CD4-positive, alpha-beta T cell (primary cell): ENCODE measurements around the gene ENDOU. TPM values are rescaled to one million over a fixed set of nuclear protein-coding genes. Genes with fewer than 3 reads are reported as not detected.

Source experiments
- ATAC-seq: fragments of 200-7000 bp; cut with Tn5 transposase; one replicate; pipeline ENCODE4 v1.10.0; 2022; ENCODE audit warnings: mild to moderate bottlenecking; ENCODE audit not compliant: poor library complexity
- CTCF ChIA-PET: fragments of 350-600 bp; sonication (Branson Sonifier 250); formaldehyde crosslinking; loops from one replicate; lab custom pipeline; 2021; ENCODE audit warnings: antibody characterized with exemption, inconsistent platforms; lab: Charles Lee
- POLR2A ChIA-PET: fragments of 350-600 bp; sonication (Branson Sonifier 250); formaldehyde crosslinking; loops from one replicate; lab custom pipeline; 2021; ENCODE audit warnings: antibody characterized with exemption, inconsistent platforms; lab: Charles Lee
- DNase-seq, 14 experiments: peaks; one replicate each; pipeline ENCODE4 v3.0.0-alpha.2; 2013 to 2020; ENCODE audit warnings: mixed read lengths in 2 of 14
- H3K27ac ChIP-seq, 2 donors: one replicate each; pipeline versions ENCODE4 v1.5.1 to v1.7.0; 2013; ENCODE audit warnings: low read length in 2 of 2, low read depth in 1 of 2, mild to moderate bottlenecking in 1 of 2
- H3K27me3 ChIP-seq, 2 experiments: 1 replicate in 1 of 2; 2 replicates in 1 of 2; pipeline versions ENCODE4 v1.6.1 to v1.7.0; 2013; ENCODE audit warnings: low read length in 2 of 2, control low read depth in 1 of 2, mild to moderate bottlenecking in 1 of 2, moderate library complexity in 1 of 2; ENCODE audit not compliant: insufficient read depth in 2 of 2, control insufficient read depth in 1 of 2
- H3K36me3 ChIP-seq: one replicate; pipeline ENCODE4 v1.6.1; 2013; ENCODE audit warnings: low read length, control low read depth; ENCODE audit not compliant: insufficient read depth
- H3K4me1 ChIP-seq: one replicate; pipeline ENCODE4 v1.6.1; 2013; ENCODE audit warnings: low read length, control low read depth; ENCODE audit not compliant: insufficient read depth
- H3K4me3 ChIP-seq: one replicate; pipeline ENCODE4 v1.5.1; 2013; ENCODE audit warnings: mild to moderate bottlenecking, low read length, moderate library complexity
- H3K9me3 ChIP-seq, 2 experiments: 1 replicate in 1 of 2; 2 replicates in 1 of 2; pipeline versions ENCODE4 v1.6.1 to v1.7.0; 2013; ENCODE audit warnings: low read length in 2 of 2, mild to moderate bottlenecking in 2 of 2, control low read depth in 1 of 2, moderate library complexity in 1 of 2; ENCODE audit not compliant: control insufficient read depth in 1 of 2, insufficient read depth in 1 of 2
- H3K27ac Mint-ChIP-seq: one replicate; pipeline ENCODE4 v1.8.0; 2020; ENCODE audit warnings: mixed read lengths
- H3K27me3 Mint-ChIP-seq: one replicate; pipeline ENCODE4 v1.8.0; 2021; ENCODE audit warnings: mixed read lengths
- H3K36me3 Mint-ChIP-seq: one replicate; pipeline ENCODE4 v1.8.0; 2021; ENCODE audit warnings: low read depth, mixed read lengths
- H3K4me1 Mint-ChIP-seq: one replicate; pipeline ENCODE4 v1.8.0; 2021; ENCODE audit warnings: low read depth, mixed read lengths
- H3K4me3 Mint-ChIP-seq: one replicate; pipeline ENCODE4 v1.8.0; 2020; ENCODE audit warnings: mild to moderate bottlenecking, mixed read lengths
- H3K9me3 Mint-ChIP-seq: one replicate; pipeline ENCODE4 v1.8.0; 2020; ENCODE audit warnings: mixed read lengths
- CTCF ChIP-seq: fragments of 200-600 bp; IDR thresholded peaks from one replicate; pipeline ENCODE4 v1.8.0; 2022; ENCODE audit warnings: antibody characterized with exemption, mild to moderate bottlenecking
- intact Hi-C, 2 experiments: fragments of 100-400 bp; cut with DNase I in 1 of 2; cut with micrococcal nuclease in 1 of 2; formaldehyde crosslinking; loops; one replicate each; pipeline versions ENCODE4 v1.15.1 to v1.9.0; 2023 to 2025; cut with DNase I, micrococcal nuclease
- total RNA-seq, 174 experiments: library from RNA in 2 of 174; stranded (reverse) in 2 of 174; gene quantifications; one replicate each; pipeline ENCODE4 v1.2.3 and lab custom pipeline; 2021 to 2026

The ENDOU gene
- total RNA-seq, 2 experiments from 2014 or later, result not detected

GRCh38 chr12:47700263-47700662 lies 25.0 kb downstream of the ENDOU start:
- no peaks in the 10 kb centered on the region for H3K27me3 Mint-ChIP-seq
- H3K9me3 ChIP-seq, result no peaks in the 10 kb centered on the region
- H3K27ac ChIP-seq, result no peak overlapping the region
- peaks cover 16% of the 10 kb centered on the region for H3K4me1 ChIP-seq
- DNase-seq, result no peak
- peaks cover 41% of the 10 kb centered on the region for H3K4me1 Mint-ChIP-seq
- H3K36me3 ChIP-seq, result peaks cover 46% of the 10 kb centered on the region
- ChIA-PET POLR2A (no interaction called here), CTCF (no interaction called here)
- no peak overlapping the region for H3K27ac Mint-ChIP-seq
- H3K4me3 ChIP-seq, result no peak overlapping the region
- no peak for ATAC-seq
- H3K36me3 Mint-ChIP-seq, result peaks cover 84% of the 10 kb centered on the region
- intact Hi-C loops, result loop anchor here in 1 of 2 experiments (5.0 kb wide), 1 partner anchor 1323 kb away; no protein-coding TSS in a partner anchor
- H3K4me3 Mint-ChIP-seq, result no peak overlapping the region
- H3K27me3 ChIP-seq, result no peaks in the 10 kb centered on the region
- no peak for TF ChIP-seq CTCF
- no peaks in the 10 kb centered on the region for H3K9me3 Mint-ChIP-seq

- H3K4me1 Mint-ChIP-seq, result peaks cover 33% of the 10 kb centered on the region
- H3K4me3 ChIP-seq, result no peak overlapping the region
- POLR2A ChIA-PET, result no interaction called here
- H3K27ac ChIP-seq, result no peak overlapping the region
- no peaks in the 10 kb centered on the region for H3K27me3 Mint-ChIP-seq
- peaks cover 58% of the 10 kb centered on the region for H3K36me3 ChIP-seq
- CTCF ChIA-PET, result interaction anchor here (0.9 kb wide), 1 partner anchor 206 kb away, joined by 3 read pairs; the partner anchor contains the start of gene VDR
- peaks cover 4% of the 10 kb centered on the region for H3K4me1 ChIP-seq
- H3K9me3 ChIP-seq, result no peaks in the 10 kb centered on the region
- no peak overlapping the region for H3K4me3 Mint-ChIP-seq
- no peak for TF ChIP-seq CTCF
- DNase-seq (no peak), ATAC-seq (no peak)
- intact Hi-C loops, result loop anchor here in 1 of 2 experiments (10.0 kb wide), 1 partner anchor 1714 kb away; no protein-coding TSS in a partner anchor
- no peaks in the 10 kb centered on the region for H3K9me3 Mint-ChIP-seq
- peaks cover 86% of the 10 kb centered on the region for H3K36me3 Mint-ChIP-seq
- H3K27me3 ChIP-seq, result no peaks in the 10 kb centered on the region
- H3K27ac Mint-ChIP-seq, result no peak overlapping the region
Measured at GRCh38 chr12:47698631-47699030, 26.7 kb downstream of the ENDOU start.

- Histone ChIP-seq H3K9me3 (no peaks in the 10 kb centered on the region), H3K27me3 (no peaks in the 10 kb centered on the region), H3K36me3 (peaks cover 63% of the 10 kb centered on the region), H3K4me1 (no peaks in the 10 kb centered on the region), H3K27ac (no peak overlapping the region), H3K4me3 (no peak overlapping the region)
- H3K4me3 Mint-ChIP-seq, result no peak overlapping the region
- intact Hi-C loops, result loop anchor here in 1 of 2 experiments (10.0 kb wide), 1 partner anchor 1713 kb away; no protein-coding TSS in a partner anchor
- POLR2A ChIA-PET, result no interaction called here
- H3K9me3 Mint-ChIP-seq, result no peaks in the 10 kb centered on the region
- DNase-seq, result no peak
- H3K27me3 Mint-ChIP-seq, result no peaks in the 10 kb centered on the region
- no peak overlapping the region for H3K27ac Mint-ChIP-seq
- H3K36me3 Mint-ChIP-seq, result peaks cover 86% of the 10 kb centered on the region
- H3K4me1 Mint-ChIP-seq, result peaks cover 27% of the 10 kb centered on the region
- no peak for ATAC-seq
- no peak for TF ChIP-seq CTCF
- CTCF ChIA-PET, result interaction anchor here (0.9 kb wide), 1 partner anchor 207 kb away, joined by 3 read pairs; the partner anchor contains the start of gene VDR
Measured at GRCh38 chr12:47698055-47698454, 27.2 kb downstream of the ENDOU start.
